GM21526 (cell line): ENCODE measurements around the gene SOCS7.

Experiments
- ATAC-seq: cut with Tn5 transposase; IDR thresholded peaks from one replicate; pipeline ENCODE4 v1.9.1; 2021; ENCODE audit warnings: moderate library complexity; ENCODE audit not compliant: unreplicated experiment, low FRiP score

The SOCS7 gene

DNA sequence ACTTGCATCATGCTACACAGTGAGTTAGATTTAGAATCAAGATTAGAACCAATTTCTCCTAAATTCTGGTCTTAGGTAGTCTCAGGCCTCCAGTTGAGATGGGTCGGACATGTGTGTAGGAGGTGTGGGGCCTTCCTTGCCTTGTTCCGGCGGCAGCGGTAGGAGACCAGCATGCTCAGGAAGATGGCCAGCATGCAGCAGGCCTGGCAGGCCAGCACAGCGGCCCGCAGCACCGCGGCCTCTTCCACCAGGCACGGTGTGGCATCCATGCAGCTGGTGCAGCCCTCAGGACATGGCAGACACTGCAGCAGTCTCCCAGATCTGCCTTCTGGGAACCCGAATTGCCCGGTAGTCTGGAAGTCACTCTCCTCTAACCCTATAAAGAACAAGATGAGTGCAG, 14.8 kb upstream of the SOCS7 start:
- no peak for ATAC-seq

- ATAC-seq, result no peak
These were observed 13.6 kb upstream of the SOCS7 start for GRCh38 chr17:38338053-38338452.

DNA sequence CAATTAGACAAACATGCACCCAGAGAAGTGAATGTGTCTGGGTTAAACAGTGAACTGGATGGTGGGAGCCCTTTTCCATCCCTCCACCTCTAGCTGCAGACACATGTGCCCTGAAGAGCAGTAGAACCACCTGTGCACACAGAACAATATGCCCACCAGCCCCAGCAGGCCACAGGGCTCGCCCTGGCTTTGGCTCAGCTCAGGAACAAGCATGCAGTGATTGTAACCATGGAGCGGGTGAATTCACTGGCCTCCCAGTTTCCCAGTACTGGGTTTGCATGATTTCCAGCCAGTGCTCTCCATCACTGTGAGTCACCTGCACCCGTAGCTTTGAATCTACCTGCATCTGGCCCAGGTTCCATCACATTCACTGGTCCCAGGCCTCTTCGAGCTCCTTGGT, 13.1 kb upstream of the SOCS7 start:
- no peak for ATAC-seq

GRCh38 chr17:38339891-38340290, 11.8 kb upstream of the SOCS7 start:
- ATAC-seq, result no peak

- ATAC-seq, result no peak
These were observed 10.5 kb upstream of the SOCS7 start for GRCh38 chr17:38341035-38341721.

DNA sequence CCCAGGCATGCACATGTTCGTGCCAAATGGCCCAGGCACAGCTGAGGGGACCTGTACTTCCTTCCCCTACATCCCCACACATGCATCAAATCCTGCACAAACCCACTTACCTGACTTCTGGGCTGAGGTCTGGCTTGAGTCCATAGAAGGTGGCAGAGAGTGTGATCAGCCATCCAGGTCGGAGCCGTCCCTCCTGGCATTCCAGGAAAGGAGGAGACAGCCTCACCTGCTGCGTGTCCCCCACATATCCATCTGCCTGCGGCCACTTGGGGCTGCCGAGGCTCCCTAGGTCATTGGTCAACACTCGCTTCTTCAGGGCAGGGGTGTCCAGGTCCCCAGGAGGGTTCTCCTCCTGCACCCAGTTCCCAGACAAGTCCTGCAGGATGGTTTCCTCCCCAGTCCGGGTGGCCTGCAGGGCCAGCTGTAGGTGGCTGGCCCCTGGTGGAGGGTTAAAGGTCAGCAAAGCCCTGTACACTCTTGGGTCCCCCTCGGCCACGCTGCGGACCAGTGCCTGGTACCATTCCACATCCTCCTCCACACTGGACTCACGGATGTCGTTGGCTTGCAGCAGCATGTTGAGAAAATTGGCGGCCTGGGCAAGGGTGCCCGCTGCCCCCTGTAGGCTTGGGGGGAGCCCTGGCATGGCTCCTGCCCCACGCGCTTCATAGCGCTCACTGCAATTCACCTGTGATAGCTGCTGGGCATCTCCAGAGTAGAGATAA, 8.6 kb upstream of the SOCS7 start:
- no peak for ATAC-seq

DNA sequence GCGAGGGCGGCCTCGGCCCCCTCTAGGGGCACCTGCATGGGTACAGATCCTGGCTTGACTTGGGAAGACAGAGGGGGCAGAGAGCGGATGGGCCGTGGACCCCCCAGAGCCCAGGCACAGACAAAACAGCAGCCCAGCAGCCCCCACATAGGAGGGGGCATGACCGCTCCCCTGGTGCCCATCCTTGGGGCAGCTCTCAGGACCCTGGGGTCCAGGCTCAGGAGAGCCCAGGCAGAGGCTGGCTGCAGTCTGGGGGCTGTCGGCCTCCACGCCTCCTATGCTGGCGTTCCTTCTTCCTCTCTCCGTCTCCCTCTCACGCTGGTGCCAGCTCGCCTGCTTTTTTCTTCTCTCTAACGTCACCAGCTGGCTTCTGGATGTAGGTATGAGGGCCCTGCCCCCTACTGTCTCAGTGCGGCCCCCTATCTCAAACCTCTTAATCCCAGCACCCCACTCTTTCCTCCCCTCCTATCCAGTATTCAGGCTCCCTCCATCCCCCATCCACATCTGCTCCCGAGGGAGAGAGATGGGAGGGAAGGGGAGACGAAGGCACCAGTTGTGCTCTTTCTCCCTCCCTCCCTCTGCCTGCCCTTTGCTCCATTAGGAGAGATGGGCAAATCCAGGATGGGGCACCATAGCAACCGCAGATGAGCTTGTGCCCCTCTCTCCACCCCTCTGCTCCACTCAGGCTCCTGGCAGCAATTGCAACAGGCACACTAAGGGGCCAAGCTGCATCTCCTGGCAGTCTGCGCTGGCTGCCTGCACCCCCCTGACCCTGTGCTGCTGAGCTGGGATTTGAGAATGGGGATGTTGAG, 7.8 kb upstream of the SOCS7 start, which contains the start of gene GPR179:
GPR179 (minus strand) TSS at position 349 of the 812 bp plus-strand sequence; CDS start at position 182, 167 bp downstream.
- ATAC-seq, result no peak

DNA sequence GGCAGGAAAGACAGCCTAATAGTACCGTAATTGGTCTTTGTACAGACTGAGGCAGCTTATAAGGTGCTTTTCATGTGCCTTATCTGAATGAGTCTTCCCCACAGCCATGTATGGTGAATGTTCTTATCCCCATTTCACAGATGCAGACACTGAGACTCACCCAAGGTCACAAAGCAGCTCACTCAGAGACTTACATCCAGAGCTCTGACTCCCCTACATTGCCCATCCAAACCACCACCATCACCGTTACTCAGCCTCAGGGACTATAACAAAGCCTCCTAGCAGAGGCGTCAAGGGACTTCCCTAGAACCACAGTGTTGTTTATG, 7.3 kb upstream of the SOCS7 start:
- no peak for ATAC-seq

- ATAC-seq, result no peak
These were observed 5.9 kb upstream of the SOCS7 start for GRCh38 chr17:38345743-38346142.

DNA sequence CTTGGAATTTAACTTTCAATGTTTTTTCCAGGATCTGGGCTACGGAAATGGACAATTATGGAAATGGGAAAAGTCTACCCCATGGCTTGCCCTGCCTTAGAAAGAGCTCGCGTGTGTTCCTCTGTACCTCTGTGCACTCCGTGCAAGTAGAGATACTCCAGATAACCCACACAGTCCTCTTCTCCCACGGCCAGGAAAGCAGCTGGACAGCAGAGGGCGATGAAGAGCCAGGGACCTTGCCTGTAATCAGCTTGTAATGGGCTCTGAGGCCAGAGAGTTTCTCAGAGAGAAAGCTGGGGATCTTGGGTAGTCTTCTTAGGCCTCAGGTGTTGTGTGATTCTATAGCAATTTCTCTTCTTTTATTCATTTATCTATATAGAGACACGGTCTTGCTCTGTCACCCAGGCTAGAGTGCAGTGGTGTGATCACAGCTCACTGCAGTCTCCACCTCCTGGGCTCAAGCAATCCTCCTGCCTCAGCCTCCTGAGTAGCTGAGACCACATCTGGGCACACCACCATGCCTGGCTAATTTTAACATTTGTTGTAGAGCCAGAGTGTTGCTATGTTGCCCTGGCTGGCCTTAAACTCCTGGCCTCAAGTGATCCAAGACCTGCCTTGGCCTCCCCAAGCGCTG, 2.4 kb upstream of the SOCS7 start:
- no peak for ATAC-seq

DNA sequence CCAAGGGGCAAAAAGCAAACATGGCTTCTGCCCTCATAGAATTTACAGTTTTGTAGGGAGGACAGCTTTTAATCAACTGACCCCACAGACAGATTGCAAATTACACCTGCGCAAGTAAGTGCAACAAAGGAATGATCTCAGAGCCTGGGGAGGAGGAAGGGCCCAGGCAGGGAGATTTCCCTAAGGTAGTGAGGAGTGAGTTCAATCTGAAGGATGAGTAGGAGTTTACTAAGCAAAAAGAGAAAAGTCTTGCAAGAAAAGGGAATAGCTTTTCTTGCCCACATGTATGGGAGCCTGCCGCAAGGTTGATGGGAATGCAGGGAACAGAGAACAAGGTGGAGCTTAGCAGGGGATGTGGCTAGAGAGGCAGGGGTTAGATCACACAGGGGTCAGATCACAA, 1.6 kb upstream of the SOCS7 start:
- no peak for ATAC-seq

GRCh38 chr17:38352245-38353085, 821 bp downstream of the SOCS7 start:
- ATAC-seq, result no peak

GRCh38 chr17:38353086-38353604, 1.5 kb downstream of the SOCS7 start:
- ATAC-seq, result no peak

- no peak for ATAC-seq
These were observed 2.0 kb downstream of the SOCS7 start for GRCh38 chr17:38353668-38354067.

DNA sequence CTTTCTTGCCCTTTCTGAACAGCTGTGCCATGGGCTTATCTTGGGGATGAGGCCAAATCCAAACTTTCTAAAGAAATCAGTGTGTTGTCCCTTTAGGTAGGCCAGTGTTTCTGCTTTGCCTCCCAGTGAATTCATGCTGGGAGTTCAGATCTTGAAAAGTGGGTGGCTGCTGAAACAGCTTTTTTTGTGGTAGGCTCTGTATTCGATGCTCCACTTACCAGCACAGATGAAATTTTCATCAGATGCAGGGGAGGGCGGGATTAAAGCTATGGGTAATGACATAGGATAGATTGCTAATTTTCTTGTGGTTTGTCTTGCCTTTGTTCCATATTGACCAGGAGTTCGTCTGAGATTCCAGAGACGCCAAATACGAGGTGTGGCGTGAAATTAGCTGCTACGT, 2.8 kb downstream of the SOCS7 start:
- ATAC-seq, result no peak

DNA sequence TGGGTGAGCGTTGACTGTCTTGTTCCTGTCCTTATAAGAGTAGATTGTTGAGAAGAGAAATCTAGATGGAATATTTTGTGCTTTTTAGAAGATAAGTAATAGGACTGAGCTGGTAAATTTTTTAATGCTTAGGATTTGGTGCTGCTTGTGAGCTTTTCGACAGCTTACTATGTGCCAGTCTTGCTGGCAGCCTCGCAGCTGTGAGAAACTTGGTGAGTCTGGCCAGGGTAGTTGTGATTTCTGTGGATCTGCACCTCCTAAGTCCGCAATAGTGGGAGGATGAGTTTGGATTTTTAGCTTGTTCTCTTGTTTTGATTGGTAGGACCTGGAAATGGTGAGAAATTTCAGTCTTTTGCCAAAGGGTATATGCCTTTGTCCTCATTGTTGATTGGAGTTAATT, 3.6 kb downstream of the SOCS7 start:
- ATAC-seq, result no peak

- no peak for ATAC-seq
These were observed 6.0 kb downstream of the SOCS7 start for GRCh38 chr17:38357486-38358123.

DNA sequence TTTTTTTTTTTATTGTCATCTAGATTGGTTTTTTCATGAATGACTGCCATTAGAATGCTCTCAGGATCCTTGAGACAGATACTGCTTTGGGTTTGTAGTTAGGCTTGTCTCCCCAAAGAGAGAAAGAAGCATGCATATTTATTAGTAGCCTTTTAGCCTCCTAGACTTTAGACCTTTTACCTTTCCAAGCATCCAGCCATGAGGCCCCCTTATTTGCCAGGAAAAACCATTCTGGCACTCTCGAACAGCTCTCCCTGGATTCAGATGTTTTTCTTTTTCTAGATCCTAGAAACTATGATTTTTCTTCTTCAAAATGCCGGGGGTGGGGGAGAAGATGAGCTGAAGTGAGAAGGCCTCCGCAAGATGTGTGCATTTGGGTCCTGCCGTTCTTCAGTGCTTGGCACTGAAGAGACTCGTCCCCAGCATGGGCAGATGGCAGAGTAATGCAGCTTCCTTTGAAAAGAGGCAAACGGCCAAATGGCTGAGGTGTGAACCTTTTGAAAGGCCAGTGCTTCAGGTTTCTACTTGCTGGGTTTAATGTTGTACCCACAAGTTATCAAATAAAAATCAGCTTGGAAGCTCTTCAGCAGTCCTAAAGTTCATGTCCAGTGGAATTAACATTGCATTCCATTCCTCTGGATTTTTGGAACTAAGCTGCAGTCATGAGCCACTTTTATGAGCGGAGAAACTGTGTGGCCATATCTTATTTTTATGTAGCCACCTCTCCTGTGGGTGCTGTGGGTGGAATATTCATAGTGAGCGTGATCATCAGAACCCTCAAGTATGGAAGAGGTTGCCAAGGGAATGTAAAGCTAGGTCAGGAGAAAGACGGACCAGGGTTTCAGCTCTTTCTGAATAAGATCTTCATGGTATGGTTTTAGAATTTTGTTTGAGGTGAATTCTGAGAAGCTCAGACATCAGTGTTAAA, 7.2 kb downstream of the SOCS7 start:
- no peak for ATAC-seq
